ENCODE measurements around the gene RNF157. TPM values are rescaled to one million over a fixed set of nuclear protein-coding genes. Genes with fewer than 3 reads are reported as not detected.

Gene RNF157
- total and polyA plus RNA-seq, 9 of the 15 experiments (the other 6 are each of a cell fraction or from before 2014, with no cell fraction given), result 8.1 to 31.7 (median 20.8) TPM

DNA sequence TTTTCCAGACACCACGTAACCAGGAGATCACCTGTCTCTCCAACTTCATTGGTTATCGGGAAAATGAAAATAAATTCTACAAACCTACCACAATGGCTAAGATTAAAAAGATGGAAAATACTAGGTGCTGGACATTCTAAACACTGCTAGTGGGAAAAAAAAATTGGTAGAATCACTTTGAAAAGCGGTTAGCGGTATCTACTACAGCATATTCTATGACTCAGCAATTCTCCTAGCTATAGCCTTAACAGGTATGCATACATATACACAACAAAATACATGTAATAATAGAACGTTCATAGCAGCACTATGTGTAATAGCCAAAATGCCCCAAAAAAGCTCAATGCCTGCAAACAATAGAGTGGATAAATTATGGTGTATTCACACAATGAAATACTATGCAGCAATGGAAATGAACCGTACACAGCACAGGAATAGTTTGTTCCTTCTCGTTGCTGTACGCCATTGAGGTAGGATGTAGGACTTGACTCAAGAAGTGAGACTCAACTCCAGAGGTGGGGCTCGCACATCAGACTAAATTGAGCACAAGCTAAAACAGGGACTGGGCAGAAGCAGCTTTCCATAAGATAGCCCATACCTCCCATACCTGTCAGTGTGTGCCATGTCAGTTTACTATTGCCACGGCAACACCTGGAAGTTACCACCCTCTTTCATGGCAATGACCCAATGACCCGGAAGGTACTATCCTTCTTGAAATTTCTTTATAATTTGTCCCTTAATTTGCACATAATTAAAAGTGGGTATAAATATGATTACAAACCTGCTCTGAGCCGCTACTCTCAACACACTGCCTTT lies 44.8 kb downstream of the RNF157 start (continued):
- TF ChIP-seq, protein P1, sequence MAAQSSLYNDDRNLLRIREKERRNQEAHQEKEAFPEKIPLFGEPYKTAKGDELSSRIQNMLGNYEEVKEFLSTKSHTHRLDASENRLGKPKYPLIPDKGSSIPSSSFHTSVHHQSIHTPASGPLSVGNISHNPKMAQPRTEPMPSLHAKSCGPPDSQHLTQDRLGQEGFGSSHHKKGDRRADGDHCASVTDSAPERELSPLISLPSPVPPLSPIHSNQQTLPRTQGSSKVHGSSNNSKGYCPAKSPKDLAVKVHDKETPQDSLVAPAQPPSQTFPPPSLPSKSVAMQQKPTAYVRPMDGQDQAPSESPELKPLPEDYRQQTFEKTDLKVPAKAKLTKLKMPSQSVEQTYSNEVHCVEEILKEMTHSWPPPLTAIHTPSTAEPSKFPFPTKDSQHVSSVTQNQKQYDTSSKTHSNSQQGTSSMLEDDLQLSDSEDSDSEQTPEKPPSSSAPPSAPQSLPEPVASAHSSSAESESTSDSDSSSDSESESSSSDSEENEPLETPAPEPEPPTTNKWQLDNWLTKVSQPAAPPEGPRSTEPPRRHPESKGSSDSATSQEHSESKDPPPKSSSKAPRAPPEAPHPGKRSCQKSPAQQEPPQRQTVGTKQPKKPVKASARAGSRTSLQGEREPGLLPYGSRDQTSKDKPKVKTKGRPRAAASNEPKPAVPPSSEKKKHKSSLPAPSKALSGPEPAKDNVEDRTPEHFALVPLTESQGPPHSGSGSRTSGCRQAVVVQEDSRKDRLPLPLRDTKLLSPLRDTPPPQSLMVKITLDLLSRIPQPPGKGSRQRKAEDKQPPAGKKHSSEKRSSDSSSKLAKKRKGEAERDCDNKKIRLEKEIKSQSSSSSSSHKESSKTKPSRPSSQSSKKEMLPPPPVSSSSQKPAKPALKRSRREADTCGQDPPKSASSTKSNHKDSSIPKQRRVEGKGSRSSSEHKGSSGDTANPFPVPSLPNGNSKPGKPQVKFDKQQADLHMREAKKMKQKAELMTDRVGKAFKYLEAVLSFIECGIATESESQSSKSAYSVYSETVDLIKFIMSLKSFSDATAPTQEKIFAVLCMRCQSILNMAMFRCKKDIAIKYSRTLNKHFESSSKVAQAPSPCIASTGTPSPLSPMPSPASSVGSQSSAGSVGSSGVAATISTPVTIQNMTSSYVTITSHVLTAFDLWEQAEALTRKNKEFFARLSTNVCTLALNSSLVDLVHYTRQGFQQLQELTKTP (IDR thresholded peaks at IDR 0.05; ENCODE audit: low read depth in 1 of 2, partially characterized antibody in 2 of 2), result no peak
- no peak for TF ChIP-seq ZNF24 (IDR thresholded peaks at IDR 0.05)
- no peak for TF ChIP-seq CAMTA2 (CRISPR knock-in tag; conservative IDR thresholded peaks at IDR 0.05)
- TF ChIP-seq MAFG (tag; conservative IDR thresholded peaks at IDR 0.05), result peak; percentile 99
- TF ChIP-seq, protein P2, sequence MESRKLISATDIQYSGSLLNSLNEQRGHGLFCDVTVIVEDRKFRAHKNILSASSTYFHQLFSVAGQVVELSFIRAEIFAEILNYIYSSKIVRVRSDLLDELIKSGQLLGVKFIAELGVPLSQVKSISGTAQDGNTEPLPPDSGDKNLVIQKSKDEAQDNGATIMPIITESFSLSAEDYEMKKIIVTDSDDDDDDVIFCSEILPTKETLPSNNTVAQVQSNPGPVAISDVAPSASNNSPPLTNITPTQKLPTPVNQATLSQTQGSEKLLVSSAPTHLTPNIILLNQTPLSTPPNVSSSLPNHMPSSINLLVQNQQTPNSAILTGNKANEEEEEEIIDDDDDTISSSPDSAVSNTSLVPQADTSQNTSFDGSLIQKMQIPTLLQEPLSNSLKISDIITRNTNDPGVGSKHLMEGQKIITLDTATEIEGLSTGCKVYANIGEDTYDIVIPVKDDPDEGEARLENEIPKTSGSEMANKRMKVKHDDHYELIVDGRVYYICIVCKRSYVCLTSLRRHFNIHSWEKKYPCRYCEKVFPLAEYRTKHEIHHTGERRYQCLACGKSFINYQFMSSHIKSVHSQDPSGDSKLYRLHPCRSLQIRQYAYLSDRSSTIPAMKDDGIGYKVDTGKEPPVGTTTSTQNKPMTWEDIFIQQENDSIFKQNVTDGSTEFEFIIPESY (CRISPR knock-in tag; IDR thresholded peaks at IDR 0.05), result no peak
- TF ChIP-seq EP300 (IDR thresholded peaks at IDR 0.05; ENCODE audit: low read length), result peak; percentile 83
- TF ChIP-seq ZNF584 (CRISPR knock-in tag; IDR thresholded peaks at IDR 0.05; ENCODE audit: low read depth), result no peak
- TF ChIP-seq SMC3 (conservative IDR thresholded peaks at IDR 0.05; ENCODE audit: insufficient read depth, low read depth, low read length), result no peak
- TF ChIP-seq POLR2AphosphoS5 (IDR thresholded peaks at IDR 0.05; ENCODE audit: control insufficient read depth, insufficient read depth, low read depth, low read length), result no peak
- no peak for TF ChIP-seq ZNF253 (CRISPR knock-in tag; conservative IDR thresholded peaks at IDR 0.05)
- TF ChIP-seq, protein P3, sequence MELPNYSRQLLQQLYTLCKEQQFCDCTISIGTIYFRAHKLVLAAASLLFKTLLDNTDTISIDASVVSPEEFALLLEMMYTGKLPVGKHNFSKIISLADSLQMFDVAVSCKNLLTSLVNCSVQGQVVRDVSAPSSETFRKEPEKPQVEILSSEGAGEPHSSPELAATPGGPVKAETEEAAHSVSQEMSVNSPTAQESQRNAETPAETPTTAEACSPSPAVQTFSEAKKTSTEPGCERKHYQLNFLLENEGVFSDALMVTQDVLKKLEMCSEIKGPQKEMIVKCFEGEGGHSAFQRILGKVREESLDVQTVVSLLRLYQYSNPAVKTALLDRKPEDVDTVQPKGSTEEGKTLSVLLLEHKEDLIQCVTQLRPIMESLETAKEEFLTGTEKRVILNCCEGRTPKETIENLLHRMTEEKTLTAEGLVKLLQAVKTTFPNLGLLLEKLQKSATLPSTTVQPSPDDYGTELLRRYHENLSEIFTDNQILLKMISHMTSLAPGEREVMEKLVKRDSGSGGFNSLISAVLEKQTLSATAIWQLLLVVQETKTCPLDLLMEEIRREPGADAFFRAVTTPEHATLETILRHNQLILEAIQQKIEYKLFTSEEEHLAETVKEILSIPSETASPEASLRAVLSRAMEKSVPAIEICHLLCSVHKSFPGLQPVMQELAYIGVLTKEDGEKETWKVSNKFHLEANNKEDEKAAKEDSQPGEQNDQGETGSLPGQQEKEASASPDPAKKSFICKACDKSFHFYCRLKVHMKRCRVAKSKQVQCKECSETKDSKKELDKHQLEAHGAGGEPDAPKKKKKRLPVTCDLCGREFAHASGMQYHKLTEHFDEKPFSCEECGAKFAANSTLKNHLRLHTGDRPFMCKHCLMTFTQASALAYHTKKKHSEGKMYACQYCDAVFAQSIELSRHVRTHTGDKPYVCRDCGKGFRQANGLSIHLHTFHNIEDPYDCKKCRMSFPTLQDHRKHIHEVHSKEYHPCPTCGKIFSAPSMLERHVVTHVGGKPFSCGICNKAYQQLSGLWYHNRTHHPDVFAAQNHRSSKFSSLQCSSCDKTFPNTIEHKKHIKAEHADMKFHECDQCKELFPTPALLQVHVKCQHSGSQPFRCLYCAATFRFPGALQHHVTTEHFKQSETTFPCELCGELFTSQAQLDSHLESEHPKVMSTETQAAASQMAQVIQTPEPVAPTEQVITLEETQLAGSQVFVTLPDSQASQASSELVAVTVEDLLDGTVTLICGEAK (IDR thresholded peaks at IDR 0.05), result no peak
- TF ChIP-seq, protein P3 (CRISPR knock-in tag; IDR thresholded peaks at IDR 0.05), result no peak
